ENCODE measurements around the gene LYPLA2. TPM values are rescaled to one million over a fixed set of nuclear protein-coding genes. Genes with fewer than 3 reads are reported as not detected.

Gene LYPLA2
- total and polyA plus RNA-seq, 2 donors (not counting 1 experiment from before 2014, with no cell fraction given), result 50.6 to 60.5 TPM

DNA sequence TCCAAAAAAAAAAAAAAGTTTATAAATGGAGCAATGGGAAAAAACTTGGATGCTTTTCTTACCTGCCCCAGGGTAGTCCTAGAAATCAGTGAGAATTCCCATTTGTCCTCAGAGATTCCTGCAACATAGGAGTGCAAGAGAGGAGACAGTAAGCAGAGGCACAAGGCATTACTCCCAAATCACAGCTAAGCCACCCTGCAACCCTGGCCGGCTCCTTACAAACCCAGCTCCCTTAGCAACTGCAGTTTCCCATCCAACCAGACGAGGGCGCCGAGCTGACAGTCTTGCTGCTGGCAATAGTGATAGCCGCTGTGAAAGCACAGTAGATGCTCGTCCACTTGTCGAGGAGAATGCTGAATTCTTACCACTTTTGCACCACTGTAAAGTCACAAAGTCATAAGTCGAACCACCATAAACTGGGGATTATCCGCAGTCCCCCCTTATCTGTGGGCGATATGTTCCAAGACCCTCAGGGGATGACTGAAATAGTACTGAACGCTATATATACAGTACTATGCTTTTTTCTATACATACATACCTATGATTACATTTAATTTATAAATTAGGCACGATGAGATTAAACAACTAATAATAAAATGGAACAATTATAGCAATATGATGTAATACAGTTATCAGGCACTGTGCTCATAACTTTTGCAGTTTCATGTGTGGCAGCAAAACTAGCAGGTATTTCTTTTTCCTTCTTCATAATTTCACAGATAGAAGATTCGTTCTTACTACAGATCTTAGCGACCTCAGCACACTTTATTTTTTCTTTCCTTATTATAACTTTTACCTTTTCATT is 18.7 kb upstream of the LYPLA2 start:
- Histone ChIP-seq H3K4me2 (replicated peaks; ENCODE audit: low read depth, low read length, poor library complexity, severe bottlenecking) (peak overlapping the region; percentile 37), H4K20me1 (ENCODE audit: control insufficient read depth, insufficient read depth, low read length, poor library complexity, severe bottlenecking) (no peaks in the 10 kb centered on the region), H3K36me3 (replicated peaks in 1 of 2; ENCODE audit: control extremely low read depth in 1 of 2, control insufficient read depth in 1 of 2, extremely low read depth in 1 of 2, insufficient read depth in 2 of 2, low read length in 1 of 2) (no peaks in the 10 kb centered on the region), H3K9me3 (ENCODE audit: control extremely low read depth in 1 of 3, control insufficient read depth in 2 of 3, insufficient read depth in 1 of 3, low read length in 2 of 3) (no peaks in the 10 kb centered on the region), H2AFZ (ENCODE audit: insufficient read depth, low read depth, low read length, poor library complexity, severe bottlenecking) (peak overlapping the region; percentile 53), H3K79me2 (ENCODE audit: control insufficient read depth, insufficient read depth, low read length) (peaks cover 44% of the 10 kb centered on the region), H3K4me3 (ENCODE audit: control extremely low read depth in 1 of 5, extremely low read depth in 1 of 5, insufficient read depth in 1 of 5, low read depth in 2 of 5, low read length in 4 of 5) (no peak overlapping the region), H3K4me1 (ENCODE audit: control insufficient read depth in 2 of 2, insufficient read depth in 2 of 2, low read length in 2 of 2) (peaks cover 4 to 5% of the 10 kb centered on the region in 2 donors), H3K27me3 (replicated peaks in 1 of 4; ENCODE audit: control extremely low read depth in 1 of 4, control insufficient read depth in 3 of 4, insufficient read depth in 4 of 4, low read length in 3 of 4) (no peaks in the 10 kb centered on the region), H3K27ac (ENCODE audit: low read length in 2 of 2) (no peak overlapping the region), H3K9ac (ENCODE audit: low read length) (no peak overlapping the region)
- ATAC-seq (ENCODE audit: low read depth) (peak; percentile 100), DNase-seq (peak; percentile 86)
- TF ChIP-seq EZH2 (IDR thresholded peaks at IDR 0.05; ENCODE audit: borderline replicate concordance, insufficient read depth, low read depth, low read length, poor library complexity, severe bottlenecking), result no peak
- TF ChIP-seq, protein P1, sequence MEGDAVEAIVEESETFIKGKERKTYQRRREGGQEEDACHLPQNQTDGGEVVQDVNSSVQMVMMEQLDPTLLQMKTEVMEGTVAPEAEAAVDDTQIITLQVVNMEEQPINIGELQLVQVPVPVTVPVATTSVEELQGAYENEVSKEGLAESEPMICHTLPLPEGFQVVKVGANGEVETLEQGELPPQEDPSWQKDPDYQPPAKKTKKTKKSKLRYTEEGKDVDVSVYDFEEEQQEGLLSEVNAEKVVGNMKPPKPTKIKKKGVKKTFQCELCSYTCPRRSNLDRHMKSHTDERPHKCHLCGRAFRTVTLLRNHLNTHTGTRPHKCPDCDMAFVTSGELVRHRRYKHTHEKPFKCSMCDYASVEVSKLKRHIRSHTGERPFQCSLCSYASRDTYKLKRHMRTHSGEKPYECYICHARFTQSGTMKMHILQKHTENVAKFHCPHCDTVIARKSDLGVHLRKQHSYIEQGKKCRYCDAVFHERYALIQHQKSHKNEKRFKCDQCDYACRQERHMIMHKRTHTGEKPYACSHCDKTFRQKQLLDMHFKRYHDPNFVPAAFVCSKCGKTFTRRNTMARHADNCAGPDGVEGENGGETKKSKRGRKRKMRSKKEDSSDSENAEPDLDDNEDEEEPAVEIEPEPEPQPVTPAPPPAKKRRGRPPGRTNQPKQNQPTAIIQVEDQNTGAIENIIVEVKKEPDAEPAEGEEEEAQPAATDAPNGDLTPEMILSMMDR (IDR thresholded peaks at IDR 0.05), result peak; percentile 92
- H3K4me3 Mint-ChIP-seq, result no peak overlapping the region
- no peaks in the 10 kb centered on the region for H3K27me3 Mint-ChIP-seq
- H3K27ac Mint-ChIP-seq, result no peak overlapping the region
- H3K9me3 Mint-ChIP-seq (ENCODE audit: insufficient read depth), result no peaks in the 10 kb centered on the region
- POLR2A ChIA-PET, result interaction anchor here (0.7 to 1.4 kb wide), 6 partner anchors 53 to 204 kb away, joined by 3 to 6 read pairs (median 4); partner anchors contain the start of gene HMGCL
- CTCF ChIA-PET, result interaction anchor here (0.6 to 3.1 kb wide), 57 partner anchors 8 to 620 kb away, joined by 3 to 79 read pairs (median 4); partner anchors contain the start of genes CNR2, ELOA, LYPLA2 and RPL11
- 7% methylated on average over 9 of the region's 14 CpGs for WGBS (ENCODE audit: insufficient coverage)
- peaks cover 9% of the 10 kb centered on the region for H3K4me1 Mint-ChIP-seq
- intact Hi-C loops (cut with micrococcal nuclease), result loop anchor here (1.0 to 2.0 kb wide), 2 partner anchors 145 to 341 kb away; partner anchors contain the start of gene MYOM3

DNA sequence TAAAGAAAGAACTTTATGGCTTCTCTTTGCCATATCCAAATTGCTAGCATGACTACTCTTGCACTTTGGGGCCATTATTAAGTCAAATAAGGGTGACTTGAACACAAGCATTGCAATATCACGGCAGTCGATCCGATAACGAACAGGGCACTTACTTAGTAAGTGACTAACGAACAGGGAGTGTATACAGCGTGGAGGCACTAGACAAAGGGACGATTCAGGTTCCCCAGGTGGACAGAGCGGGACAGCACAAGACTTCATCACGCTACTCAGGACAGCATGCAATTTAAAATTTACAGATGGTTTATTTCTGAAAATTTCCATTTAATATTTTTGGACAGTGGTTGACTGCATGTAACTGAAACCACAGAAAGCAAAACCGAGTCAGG is 18.1 kb upstream of the LYPLA2 start:
- Mint-ChIP-seq H3K4me1 (peaks cover 12% of the 10 kb centered on the region), H3K4me3 (no peak overlapping the region), H3K27ac (no peak overlapping the region), H3K9me3 (ENCODE audit: insufficient read depth) (no peaks in the 10 kb centered on the region), H3K27me3 (no peaks in the 10 kb centered on the region)
- peaks cover 8 to 11% of the 10 kb centered on the region in 2 donors for H3K4me1 ChIP-seq (ENCODE audit: control insufficient read depth in 2 of 2, insufficient read depth in 2 of 2, low read length in 2 of 2)
- POLR2A ChIA-PET, result no interaction called here
- no peak overlapping the region for H3K4me3 ChIP-seq (ENCODE audit: control extremely low read depth in 1 of 5, extremely low read depth in 1 of 5, insufficient read depth in 1 of 5, low read depth in 2 of 5, low read length in 4 of 5)
- H3K36me3 ChIP-seq (replicated peaks in 1 of 2; ENCODE audit: control extremely low read depth in 1 of 2, control insufficient read depth in 1 of 2, extremely low read depth in 1 of 2, insufficient read depth in 2 of 2, low read length in 1 of 2), result no peaks in the 10 kb centered on the region
- no peak overlapping the region for H3K9ac ChIP-seq (ENCODE audit: low read length)
- H3K79me2 ChIP-seq (ENCODE audit: control insufficient read depth, insufficient read depth, low read length), result peaks cover 50% of the 10 kb centered on the region
- H3K9me3 ChIP-seq (ENCODE audit: control extremely low read depth in 1 of 3, control insufficient read depth in 2 of 3, insufficient read depth in 1 of 3, low read length in 2 of 3), result no peaks in the 10 kb centered on the region
- no peaks in the 10 kb centered on the region for H3K27me3 ChIP-seq (replicated peaks in 1 of 4; ENCODE audit: control extremely low read depth in 1 of 4, control insufficient read depth in 3 of 4, insufficient read depth in 4 of 4, low read length in 3 of 4)
- no peak overlapping the region for H2AFZ ChIP-seq (ENCODE audit: insufficient read depth, low read depth, low read length, poor library complexity, severe bottlenecking)
- no peaks in the 10 kb centered on the region for H4K20me1 ChIP-seq (ENCODE audit: control insufficient read depth, insufficient read depth, low read length, poor library complexity, severe bottlenecking)
- intact Hi-C loops (cut with micrococcal nuclease), result loop anchor here (1.0 to 2.0 kb wide), 2 partner anchors 144 to 340 kb away; partner anchors contain the start of gene MYOM3
- no peak for TF ChIP-seq EZH2 (IDR thresholded peaks at IDR 0.05; ENCODE audit: borderline replicate concordance, insufficient read depth, low read depth, low read length, poor library complexity, severe bottlenecking)
- TF ChIP-seq, protein P1 (IDR thresholded peaks at IDR 0.05), result no peak
- DNase-seq (no peak), ATAC-seq (ENCODE audit: low read depth) (no peak)
- no peak overlapping the region for H3K27ac ChIP-seq (ENCODE audit: low read length in 2 of 2)
- CTCF ChIA-PET, result interaction anchor here (1.0 to 5.7 kb wide), 3 partner anchors 76 to 255 kb away, joined by 3 to 52 read pairs (median 9); no protein-coding TSS in a partner anchor
- WGBS (ENCODE audit: insufficient coverage), result 100% methylated on average over 7 of the region's 10 CpGs
- no peak overlapping the region for H3K4me2 ChIP-seq (replicated peaks; ENCODE audit: low read depth, low read length, poor library complexity, severe bottlenecking)
